ENCODE data around the gene PKMYT1. TPM values are rescaled to one million over a fixed set of nuclear protein-coding genes. Genes with fewer than 3 reads are reported as not detected.
"Not testable (repeated sequence)": the region's sequence is repeated elsewhere in the genome, so short reads cannot be mapped to it uniquely, and the experiment has no call there.

The PKMYT1 gene
- total RNA-seq, 2 donors from 2014 or later, result not detected

DNA sequence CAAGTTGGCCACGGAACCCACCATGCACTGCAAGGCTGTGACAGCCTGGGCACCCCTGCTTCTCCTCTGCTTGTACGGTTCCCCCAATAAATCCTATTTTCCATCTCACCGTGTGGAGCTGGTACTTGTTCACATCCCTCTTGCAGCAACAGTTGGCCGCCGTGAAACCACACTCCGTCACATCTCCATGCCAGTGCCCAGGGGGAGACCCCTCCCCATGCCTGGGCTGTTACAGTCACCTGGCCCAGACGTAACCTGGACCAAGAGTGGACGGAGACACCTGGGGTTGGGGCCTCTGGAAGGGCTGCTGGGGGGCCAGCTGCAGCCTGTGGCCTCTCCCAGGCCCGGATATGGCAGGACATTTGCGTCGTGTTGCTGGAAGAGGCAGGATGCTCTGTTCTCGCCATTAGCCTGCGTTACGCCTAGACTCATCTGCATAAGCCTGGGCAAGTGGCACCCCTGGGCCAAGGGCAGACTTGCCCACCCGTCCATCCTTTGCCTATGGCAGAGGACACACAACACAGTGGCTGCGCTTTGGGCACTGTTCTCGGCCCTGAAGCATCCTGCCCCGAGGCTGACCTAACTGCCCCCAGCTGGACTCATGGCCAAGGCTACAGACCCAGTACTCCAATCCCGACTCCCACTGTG is 30.4 kb downstream of the PKMYT1 start:
- Mint-ChIP-seq H3K27me3 (no peaks in the 10 kb centered on the region), H3K36me3 (ENCODE audit: low read depth) (peaks cover 2% of the 10 kb centered on the region), H3K27ac (no peak overlapping the region), H3K4me3 (no peak overlapping the region), H3K4me1 (peaks cover 2% of the 10 kb centered on the region)
- DNase-seq (no peak), ATAC-seq (no peak)
- H3K9me3 ChIP-seq (ENCODE audit: control insufficient read depth, low read length, poor library complexity, severe bottlenecking), result no peaks in the 10 kb centered on the region

DNA sequence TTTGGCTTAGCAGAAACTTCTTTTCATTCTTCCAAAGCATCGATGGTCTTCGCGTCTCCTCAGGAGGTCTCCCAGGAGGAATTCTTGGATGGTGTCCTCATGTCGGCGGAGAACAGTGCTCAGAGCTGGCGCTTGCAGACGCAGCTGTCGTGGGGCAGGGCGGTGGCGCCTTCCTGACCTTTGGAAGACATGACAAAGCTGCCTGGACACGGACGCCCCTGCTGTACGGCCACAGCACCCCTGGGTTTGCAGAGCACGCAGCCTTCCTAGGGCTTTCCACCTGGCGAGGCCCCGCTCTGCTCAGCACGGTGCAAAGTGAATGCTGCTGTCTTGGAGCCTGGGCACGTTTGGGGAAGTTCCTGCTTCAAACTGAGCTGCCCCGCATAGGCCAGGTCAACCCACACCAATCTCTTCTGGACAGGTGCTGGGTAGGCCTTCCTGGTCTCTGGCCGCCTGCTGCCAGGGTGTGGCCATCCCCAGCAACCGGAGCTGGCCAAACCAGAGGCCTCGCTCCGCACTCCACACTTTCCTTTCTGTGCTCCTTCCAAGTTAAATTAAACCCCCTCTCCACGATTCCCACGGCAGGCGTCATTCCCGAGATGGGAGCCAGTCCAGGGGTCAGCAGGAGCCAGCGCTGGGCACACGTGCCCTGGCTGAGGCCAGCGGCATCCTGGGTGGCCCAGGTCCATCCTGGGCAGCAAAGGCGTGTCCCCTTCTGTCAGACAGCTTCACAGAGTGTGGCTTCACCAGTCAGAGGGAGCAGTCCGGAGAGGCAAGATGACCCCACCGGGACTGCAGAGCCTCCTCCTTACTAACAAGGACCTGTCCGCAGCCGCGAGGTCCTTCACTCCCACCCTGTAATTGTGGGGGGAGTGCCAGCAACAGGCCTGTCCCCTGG is 31.2 kb downstream of the PKMYT1 start:
- no peak overlapping the region for H3K4me3 Mint-ChIP-seq
- DNase-seq, result no peak

DNA sequence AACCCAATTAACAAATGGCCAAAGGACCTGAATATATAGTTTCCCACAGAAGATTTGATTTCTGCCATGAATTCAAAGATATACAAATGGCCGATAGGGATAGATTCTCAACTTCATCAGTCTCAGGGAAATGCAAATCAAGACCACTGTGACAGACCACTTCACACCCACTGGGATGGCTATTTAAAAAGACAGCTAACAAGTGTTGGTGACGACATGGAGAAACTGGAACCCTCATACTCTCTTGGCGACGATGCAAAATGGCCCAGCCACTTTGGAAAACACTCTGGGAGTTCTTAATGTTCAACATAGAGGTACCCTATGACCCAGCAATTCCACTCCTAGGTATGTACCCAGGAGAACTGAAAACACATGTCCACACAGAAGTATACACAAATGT is 33.6 kb downstream of the PKMYT1 start:
- Mint-ChIP-seq H3K4me3 (no peak overlapping the region), H3K27ac (no peak overlapping the region), H3K27me3 (no peaks in the 10 kb centered on the region), H3K36me3 (ENCODE audit: low read depth) (peaks cover 5% of the 10 kb centered on the region), H3K4me1 (peaks cover 2% of the 10 kb centered on the region)
- no peak for DNase-seq
- H3K9me3 ChIP-seq (ENCODE audit: control insufficient read depth, low read length, poor library complexity, severe bottlenecking), result no peaks in the 10 kb centered on the region
- no peak for ATAC-seq

More for the DNA sequence above, 31.2 kb downstream of the PKMYT1 start:
- peaks cover 2% of the 10 kb centered on the region for H3K4me1 Mint-ChIP-seq
- H3K27ac Mint-ChIP-seq, result no peak overlapping the region
- no peaks in the 10 kb centered on the region for H3K27me3 Mint-ChIP-seq
- no peak for ATAC-seq
- no peaks in the 10 kb centered on the region for H3K9me3 ChIP-seq (ENCODE audit: control insufficient read depth, low read length, poor library complexity, severe bottlenecking)
- H3K36me3 Mint-ChIP-seq (ENCODE audit: low read depth), result peaks cover 2% of the 10 kb centered on the region

DNA sequence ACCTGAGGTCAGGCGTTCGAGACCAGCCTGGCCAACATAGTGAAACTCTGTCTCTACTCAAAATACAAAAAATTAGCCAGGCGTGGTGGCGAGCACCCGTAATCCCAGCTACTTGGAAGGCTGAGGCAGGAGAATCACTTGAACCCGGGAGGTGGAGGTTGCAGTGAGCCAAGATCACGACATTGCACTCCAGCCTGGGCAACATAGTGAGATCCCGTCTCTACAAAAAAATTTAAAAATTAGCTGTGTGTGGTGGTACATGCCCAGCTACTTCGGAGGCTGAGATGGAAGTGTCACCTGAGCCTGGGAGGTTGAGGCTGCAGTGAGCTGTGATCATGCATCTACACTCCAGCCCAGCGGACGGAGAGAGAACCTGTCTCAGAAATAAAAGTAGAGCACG is 36.5 kb downstream of the PKMYT1 start:
- peak overlapping the region; percentile 7 for H3K4me3 Mint-ChIP-seq

DNA sequence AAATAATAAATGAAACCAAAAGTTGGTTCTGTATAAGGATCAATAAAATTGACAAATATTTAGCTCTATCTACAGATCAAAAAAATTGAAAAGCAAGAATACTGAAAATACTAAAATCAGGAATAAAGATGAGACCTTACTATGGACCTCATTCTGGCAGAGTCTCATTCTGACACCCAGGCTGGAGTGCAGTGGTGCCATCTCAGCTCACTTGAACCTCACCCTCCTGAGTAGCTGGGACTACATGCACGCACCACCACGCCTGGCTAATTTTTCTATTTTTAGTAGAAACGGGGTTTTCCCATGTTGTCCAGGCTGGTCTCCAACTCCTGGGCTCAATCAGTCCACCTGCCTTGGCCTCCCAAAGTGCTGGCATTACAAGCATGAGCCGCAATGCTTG is 38.2 kb downstream of the PKMYT1 start:
- Mint-ChIP-seq H3K27ac (no peak overlapping the region), H3K4me1 (no peaks in the 10 kb centered on the region), H3K4me3 (no peak overlapping the region), H3K36me3 (ENCODE audit: low read depth) (peaks cover 3% of the 10 kb centered on the region), H3K27me3 (no peaks in the 10 kb centered on the region)
- ATAC-seq (no peak), DNase-seq (no peak)
- H3K9me3 ChIP-seq (ENCODE audit: control insufficient read depth, low read length, poor library complexity, severe bottlenecking), result no peaks in the 10 kb centered on the region

More for the DNA sequence above, 36.5 kb downstream of the PKMYT1 start:
- H3K4me1 Mint-ChIP-seq; DNase-seq; H3K27me3 Mint-ChIP-seq; H3K36me3 Mint-ChIP-seq (ENCODE audit: low read depth); H3K27ac Mint-ChIP-seq; ATAC-seq; H3K9me3 ChIP-seq (ENCODE audit: control insufficient read depth, low read length, poor library complexity, severe bottlenecking): not testable (repeated sequence)

DNA sequence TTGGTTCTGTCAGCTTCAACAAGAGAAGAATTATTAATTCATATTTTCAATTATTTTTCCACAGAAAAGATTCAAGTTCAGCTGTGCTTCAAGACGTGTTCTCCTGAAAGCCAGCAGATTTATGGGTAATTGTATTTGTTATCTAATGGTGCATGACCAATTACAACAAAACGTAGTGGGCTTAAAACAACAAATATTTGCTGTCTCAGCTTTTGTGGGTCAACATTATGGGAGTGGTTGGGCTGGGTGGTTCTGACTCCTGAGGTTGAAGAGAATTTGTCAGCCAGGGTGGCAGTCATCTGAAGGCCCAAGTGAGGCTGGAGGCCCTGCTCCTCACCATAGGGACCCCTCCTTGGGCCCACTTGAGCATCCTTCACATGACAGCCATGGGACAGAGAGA is 40.3 kb downstream of the PKMYT1 start:
- Mint-ChIP-seq H3K27ac (no peak overlapping the region), H3K27me3 (no peaks in the 10 kb centered on the region), H3K36me3 (ENCODE audit: low read depth) (peaks cover 5% of the 10 kb centered on the region), H3K4me3 (peak overlapping the region; percentile 45), H3K4me1 (no peaks in the 10 kb centered on the region)
- no peak for ATAC-seq
- DNase-seq, result no peak
- H3K9me3 ChIP-seq (ENCODE audit: control insufficient read depth, low read length, poor library complexity, severe bottlenecking), result no peaks in the 10 kb centered on the region

DNA sequence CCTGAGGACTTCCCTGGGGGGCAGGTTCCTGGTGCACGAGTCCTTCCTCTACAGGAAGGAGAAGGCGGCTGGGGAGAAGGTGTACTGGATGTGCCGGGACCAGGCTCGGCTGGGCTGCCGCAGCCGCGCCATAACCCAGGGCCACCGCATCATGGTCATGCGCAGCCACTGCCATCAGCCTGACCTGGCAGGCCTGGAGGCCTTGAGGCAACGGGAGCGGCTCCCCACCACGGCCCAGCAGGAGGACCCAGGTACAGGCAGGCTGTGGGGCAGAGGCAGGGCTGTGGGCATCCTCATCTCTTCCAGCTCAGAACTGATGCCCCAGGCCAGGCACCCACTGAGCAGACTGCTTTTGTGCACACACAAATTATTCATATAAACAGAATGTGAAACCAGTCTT is 42.0 kb downstream of the PKMYT1 start:
- peaks cover 5% of the 10 kb centered on the region for H3K4me1 Mint-ChIP-seq
- peaks cover 8% of the 10 kb centered on the region for H3K36me3 Mint-ChIP-seq (ENCODE audit: low read depth)
- no peak for ATAC-seq
- no peak overlapping the region for H3K4me3 Mint-ChIP-seq
- H3K27me3 Mint-ChIP-seq, result no peaks in the 10 kb centered on the region
- H3K9me3 ChIP-seq (ENCODE audit: control insufficient read depth, low read length, poor library complexity, severe bottlenecking), result no peaks in the 10 kb centered on the region
- H3K27ac Mint-ChIP-seq, result no peak overlapping the region
- DNase-seq, result no peak

DNA sequence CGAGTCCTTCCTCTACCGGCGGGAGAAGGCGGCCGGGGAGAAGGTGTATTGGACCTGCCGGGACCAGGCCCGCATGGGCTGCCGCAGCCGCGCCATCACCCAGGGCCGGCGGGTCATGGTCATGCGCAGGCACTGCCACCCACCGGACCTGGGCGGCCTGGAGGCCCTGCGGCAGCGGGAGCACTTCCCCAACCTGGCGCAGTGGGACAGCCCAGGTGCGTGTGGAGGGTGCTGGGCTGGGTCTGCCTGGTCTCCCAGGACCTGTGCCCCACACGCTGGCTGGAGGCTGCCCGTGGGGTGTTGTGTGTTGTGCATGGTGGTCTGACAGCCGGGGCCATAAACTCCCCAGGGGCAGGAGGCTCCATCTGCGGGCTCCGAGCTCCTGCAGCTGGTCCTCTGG is 43.1 kb downstream of the PKMYT1 start:
- H3K36me3 Mint-ChIP-seq (ENCODE audit: low read depth), result peaks cover 6% of the 10 kb centered on the region
- no peak overlapping the region for H3K27ac Mint-ChIP-seq

DNA sequence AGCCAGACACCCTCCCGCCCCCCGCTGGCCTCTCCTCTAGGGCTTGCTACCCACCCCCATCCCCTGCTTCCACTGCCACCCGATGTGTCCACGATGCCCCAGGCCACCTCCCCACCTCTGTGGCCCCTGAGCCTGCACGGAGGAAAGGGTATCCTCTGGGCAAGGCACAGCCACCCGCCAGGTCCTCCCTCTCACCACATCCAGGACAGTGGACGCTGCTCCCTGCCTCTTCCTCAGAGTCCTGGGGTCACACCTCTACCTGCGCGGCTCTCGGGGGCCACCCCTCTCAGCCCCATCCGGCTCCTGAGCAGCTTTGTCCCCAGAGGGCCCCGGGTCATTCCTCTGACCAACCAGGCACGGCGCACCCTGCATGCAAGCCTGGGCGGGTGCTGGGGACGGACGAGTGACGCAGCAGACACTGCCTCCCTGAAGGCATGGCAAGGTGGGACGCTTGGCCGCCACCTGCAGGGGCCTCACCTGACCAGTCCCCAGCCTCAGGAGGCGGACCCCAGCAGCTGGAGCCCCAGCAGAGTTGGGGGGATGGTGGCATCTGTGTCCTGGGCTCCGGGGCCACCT is 43.7 kb downstream of the PKMYT1 start:
- no peaks in the 10 kb centered on the region for H3K9me3 ChIP-seq (ENCODE audit: control insufficient read depth, low read length, poor library complexity, severe bottlenecking)
- Mint-ChIP-seq H3K27me3 (no peaks in the 10 kb centered on the region), H3K4me1 (peaks cover 5% of the 10 kb centered on the region), H3K4me3 (no peak overlapping the region), H3K36me3 (ENCODE audit: low read depth) (peaks cover 6% of the 10 kb centered on the region), H3K27ac (no peak overlapping the region)
- ATAC-seq, result no peak
- DNase-seq, result no peak

More for the DNA sequence above, 43.1 kb downstream of the PKMYT1 start:
- no peak for ATAC-seq
- H3K27me3 Mint-ChIP-seq, result no peaks in the 10 kb centered on the region
- peaks cover 5% of the 10 kb centered on the region for H3K4me1 Mint-ChIP-seq
- no peak overlapping the region for H3K4me3 Mint-ChIP-seq
- DNase-seq, result no peak
- H3K9me3 ChIP-seq (ENCODE audit: control insufficient read depth, low read length, poor library complexity, severe bottlenecking), result no peaks in the 10 kb centered on the region

DNA sequence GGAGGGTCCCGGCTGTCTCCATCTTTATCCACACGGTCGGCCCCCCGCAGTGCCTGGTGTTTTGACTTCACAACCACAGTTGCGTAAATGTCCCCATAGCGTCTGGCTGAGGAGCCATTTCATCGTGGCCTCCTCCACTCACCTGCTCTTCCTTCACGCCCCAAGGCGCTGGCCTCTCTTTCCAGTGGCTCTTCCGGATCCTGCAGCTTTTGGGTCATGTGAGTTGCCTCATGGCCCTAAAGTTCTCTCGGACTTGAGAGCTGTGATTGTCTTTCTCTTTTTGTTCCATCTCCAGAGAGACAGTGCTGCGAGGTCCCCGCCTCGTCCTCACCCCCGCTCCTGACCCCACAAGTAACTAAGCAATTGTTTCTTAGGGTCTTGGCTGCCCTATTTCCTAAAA is 45.8 kb downstream of the PKMYT1 start:
- no peaks in the 10 kb centered on the region for H3K9me3 ChIP-seq (ENCODE audit: control insufficient read depth, low read length, poor library complexity, severe bottlenecking)
- no peaks in the 10 kb centered on the region for H3K27me3 Mint-ChIP-seq
- ATAC-seq (no peak), DNase-seq (no peak)
- H3K27ac Mint-ChIP-seq, result no peak overlapping the region
- no peak overlapping the region for H3K4me3 Mint-ChIP-seq
- peaks cover 6% of the 10 kb centered on the region for H3K36me3 Mint-ChIP-seq (ENCODE audit: low read depth)
- H3K4me1 Mint-ChIP-seq, result peaks cover 5% of the 10 kb centered on the region

DNA sequence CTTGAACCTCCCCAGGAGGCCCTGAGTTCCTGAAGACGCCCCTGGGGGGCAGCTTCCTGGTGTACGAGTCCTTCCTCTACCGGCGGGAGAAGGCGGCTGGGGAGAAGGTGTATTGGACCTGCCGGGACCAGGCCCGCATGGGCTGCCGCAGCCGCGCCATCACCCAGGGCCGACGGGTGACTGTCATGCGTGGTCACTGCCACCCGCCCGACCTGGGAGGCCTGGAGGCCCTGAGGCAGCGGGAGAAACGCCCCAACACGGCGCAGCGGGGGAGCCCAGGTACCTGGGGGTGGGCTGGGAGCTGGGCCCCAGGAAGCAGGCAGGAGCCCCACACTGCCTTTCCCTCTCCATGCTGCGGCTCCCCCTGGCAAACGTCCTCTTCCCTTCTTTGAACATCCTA is 46.5 kb downstream of the PKMYT1 start:
- Mint-ChIP-seq H3K4me1 (peaks cover 5% of the 10 kb centered on the region), H3K36me3 (ENCODE audit: low read depth) (peaks cover 6% of the 10 kb centered on the region), H3K4me3 (no peak overlapping the region), H3K27ac (no peak overlapping the region), H3K27me3 (no peaks in the 10 kb centered on the region)
- no peaks in the 10 kb centered on the region for H3K9me3 ChIP-seq (ENCODE audit: control insufficient read depth, low read length, poor library complexity, severe bottlenecking)
- no peak for DNase-seq
- no peak for ATAC-seq

DNA sequence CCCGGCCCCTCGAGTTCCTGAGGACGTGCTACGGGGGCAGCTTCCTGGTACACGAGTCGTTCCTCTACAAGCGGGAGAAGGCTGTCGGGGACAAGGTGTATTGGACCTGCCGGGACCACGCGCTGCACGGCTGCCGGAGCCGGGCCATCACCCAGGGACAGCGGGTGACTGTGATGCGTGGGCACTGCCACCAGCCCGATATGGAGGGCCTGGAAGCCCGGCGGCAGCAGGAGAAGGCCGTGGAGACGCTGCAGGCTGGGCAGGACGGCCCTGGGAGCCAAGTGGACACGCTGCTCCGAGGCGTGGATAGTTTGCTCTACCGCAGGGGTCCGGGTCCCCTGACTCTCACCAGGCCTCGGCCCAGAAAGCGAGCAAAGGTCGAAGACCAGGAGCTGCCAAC is 47.1 kb downstream of the PKMYT1 start:
- Mint-ChIP-seq H3K36me3 (ENCODE audit: low read depth) (peaks cover 6% of the 10 kb centered on the region), H3K4me3 (no peak overlapping the region), H3K27ac (no peak overlapping the region), H3K27me3 (no peaks in the 10 kb centered on the region), H3K4me1 (peaks cover 5% of the 10 kb centered on the region)
- no peaks in the 10 kb centered on the region for H3K9me3 ChIP-seq (ENCODE audit: control insufficient read depth, low read length, poor library complexity, severe bottlenecking)
- ATAC-seq (no peak), DNase-seq (no peak)

DNA sequence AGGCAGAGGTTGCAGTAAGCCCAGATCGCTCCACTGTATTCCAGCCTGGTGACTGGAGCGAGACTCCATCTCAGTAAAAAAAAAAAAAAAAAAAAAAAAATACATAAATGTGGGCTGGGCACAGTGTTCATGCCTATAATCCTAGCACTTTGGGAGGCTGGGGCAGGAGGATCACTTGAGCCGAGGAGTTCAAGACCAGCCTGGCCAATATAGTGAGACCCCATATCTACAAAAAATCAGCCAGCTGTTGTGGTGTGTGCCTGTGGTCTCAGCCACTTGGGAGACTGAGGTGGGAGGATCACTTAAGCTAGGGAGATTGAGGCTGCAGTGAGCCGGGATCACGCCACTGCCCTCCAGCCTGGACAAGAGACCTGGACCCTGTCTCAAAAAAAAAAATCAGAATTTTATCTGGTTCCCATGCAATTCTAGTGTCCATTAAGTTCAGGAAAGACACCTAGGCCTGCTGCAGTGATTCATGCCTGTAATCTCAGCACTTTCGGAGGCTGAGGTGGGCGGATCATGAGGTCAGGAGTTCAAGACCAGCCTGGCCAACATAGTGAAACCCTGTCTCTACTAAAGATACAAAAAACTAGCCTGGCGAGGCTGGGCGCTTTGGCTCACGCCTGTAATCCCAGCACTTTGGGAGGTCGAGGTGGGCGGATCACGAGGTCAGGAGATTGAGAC is 48.9 kb downstream of the PKMYT1 start:
- H3K36me3 Mint-ChIP-seq (ENCODE audit: low read depth); H3K27me3 Mint-ChIP-seq; DNase-seq; H3K9me3 ChIP-seq (ENCODE audit: control insufficient read depth, low read length, poor library complexity, severe bottlenecking); H3K27ac Mint-ChIP-seq; ATAC-seq; H3K4me3 Mint-ChIP-seq: not testable (repeated sequence)
- peaks cover 15% of the 10 kb centered on the region for H3K4me1 Mint-ChIP-seq
